ENCODE data around the gene GLRA1. TPM values are rescaled to one million over a fixed set of nuclear protein-coding genes. Genes with fewer than 3 reads are reported as not detected.

Gene GLRA1
- total and polyA plus RNA-seq, 2 donors from 2014 or later, result not detected

DNA sequence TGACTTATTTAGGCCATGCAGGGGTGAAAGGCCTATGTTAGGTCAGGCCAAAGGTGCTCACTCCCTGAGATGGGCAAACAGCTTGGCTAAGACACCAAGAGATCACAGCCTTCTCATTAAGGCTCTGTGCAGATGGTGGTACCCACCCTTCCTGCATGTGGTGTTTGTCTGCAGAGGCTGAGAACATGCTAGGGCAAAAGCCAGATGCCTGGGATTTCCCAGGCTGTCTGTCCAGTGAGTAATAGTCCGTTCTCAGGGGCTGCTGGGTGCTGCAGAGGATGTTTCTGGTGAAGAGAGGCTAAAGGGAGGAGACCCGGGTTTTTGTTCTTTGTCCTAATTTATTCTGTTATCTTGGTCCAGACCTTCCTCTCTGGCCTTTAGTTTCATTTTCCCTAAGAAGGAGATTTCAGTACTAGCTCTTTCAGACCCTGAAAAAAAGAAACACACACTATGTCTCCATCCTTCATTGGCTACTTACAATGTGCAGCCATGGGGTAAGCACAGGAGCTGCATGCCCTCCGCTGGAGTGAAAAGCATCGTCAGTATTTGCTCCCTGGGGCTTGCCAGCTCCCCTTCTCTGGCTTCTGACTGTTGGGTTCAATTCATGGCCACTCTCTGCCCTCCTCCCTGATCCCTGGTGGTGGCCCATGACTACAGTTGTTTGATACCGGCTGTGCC is 23.4 kb upstream of the GLRA1 start:
- no peak overlapping the region for H3K9ac ChIP-seq (ENCODE audit: low read length in 3 of 3)
- H3K4me3 ChIP-seq (ENCODE audit: low read length in 3 of 3), result no peak overlapping the region
- H3K4me1 ChIP-seq (ENCODE audit: control insufficient read depth in 2 of 3, insufficient read depth in 2 of 3, low read depth in 1 of 3, low read length in 3 of 3), result no peaks in the 10 kb centered on the region
- intact Hi-C loops (cut with DNase I), result no loop called here
- H3K36me3 ChIP-seq (ENCODE audit: control insufficient read depth in 2 of 3, insufficient read depth in 3 of 3, low read length in 3 of 3), result no peaks in the 10 kb centered on the region
- no peak for FAIRE-seq
- DNase-seq, result peak in 1 of 5 donors; percentile 3
- no peaks in the 10 kb centered on the region for H3K9me3 ChIP-seq (ENCODE audit: control insufficient read depth in 2 of 3, insufficient read depth in 1 of 3, low read length in 3 of 3)
- TF ChIP-seq, protein P1, sequence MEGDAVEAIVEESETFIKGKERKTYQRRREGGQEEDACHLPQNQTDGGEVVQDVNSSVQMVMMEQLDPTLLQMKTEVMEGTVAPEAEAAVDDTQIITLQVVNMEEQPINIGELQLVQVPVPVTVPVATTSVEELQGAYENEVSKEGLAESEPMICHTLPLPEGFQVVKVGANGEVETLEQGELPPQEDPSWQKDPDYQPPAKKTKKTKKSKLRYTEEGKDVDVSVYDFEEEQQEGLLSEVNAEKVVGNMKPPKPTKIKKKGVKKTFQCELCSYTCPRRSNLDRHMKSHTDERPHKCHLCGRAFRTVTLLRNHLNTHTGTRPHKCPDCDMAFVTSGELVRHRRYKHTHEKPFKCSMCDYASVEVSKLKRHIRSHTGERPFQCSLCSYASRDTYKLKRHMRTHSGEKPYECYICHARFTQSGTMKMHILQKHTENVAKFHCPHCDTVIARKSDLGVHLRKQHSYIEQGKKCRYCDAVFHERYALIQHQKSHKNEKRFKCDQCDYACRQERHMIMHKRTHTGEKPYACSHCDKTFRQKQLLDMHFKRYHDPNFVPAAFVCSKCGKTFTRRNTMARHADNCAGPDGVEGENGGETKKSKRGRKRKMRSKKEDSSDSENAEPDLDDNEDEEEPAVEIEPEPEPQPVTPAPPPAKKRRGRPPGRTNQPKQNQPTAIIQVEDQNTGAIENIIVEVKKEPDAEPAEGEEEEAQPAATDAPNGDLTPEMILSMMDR (IDR thresholded peaks at IDR 0.05; ENCODE audit: borderline replicate concordance, extremely low read depth, insufficient read depth), result no peak
- no peak overlapping the region for H3K27ac ChIP-seq (ENCODE audit: low read depth in 2 of 2, low read length in 2 of 2)
- no peaks in the 10 kb centered on the region for H3K27me3 ChIP-seq (ENCODE audit: control insufficient read depth, insufficient read depth, low read length)

DNA sequence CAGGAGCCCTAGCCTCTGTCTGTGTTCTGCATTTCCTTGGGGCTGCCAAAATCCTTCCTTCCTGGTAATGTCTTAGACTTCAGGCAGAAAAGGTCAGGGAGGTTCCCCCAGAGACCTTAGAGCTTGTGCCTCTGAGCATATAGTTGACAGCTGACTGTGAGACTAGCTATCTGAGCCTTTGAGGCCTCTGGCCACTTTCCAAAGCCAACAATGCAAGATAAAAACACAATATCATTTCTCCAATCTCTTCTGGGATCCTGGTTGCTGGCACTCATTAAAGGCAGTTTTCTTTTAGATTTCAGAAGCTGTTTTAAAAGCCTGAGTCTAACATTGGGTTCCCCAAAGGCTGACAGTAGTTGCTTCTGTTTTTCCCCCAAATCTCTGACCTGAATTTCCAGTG is 13.2 kb upstream of the GLRA1 start:
- H3K9ac ChIP-seq (ENCODE audit: low read length in 3 of 3), result no peak overlapping the region
- no peaks in the 10 kb centered on the region for H3K9me3 ChIP-seq (ENCODE audit: control insufficient read depth in 2 of 3, insufficient read depth in 1 of 3, low read length in 3 of 3)
- intact Hi-C loops (cut with DNase I), result no loop called here
- TF ChIP-seq, protein P1 (IDR thresholded peaks at IDR 0.05; ENCODE audit: borderline replicate concordance, extremely low read depth, insufficient read depth), result no peak
- DNase-seq, result no peak
- no peaks in the 10 kb centered on the region for H3K4me1 ChIP-seq (ENCODE audit: control insufficient read depth in 2 of 3, insufficient read depth in 2 of 3, low read depth in 1 of 3, low read length in 3 of 3)
- no peak for FAIRE-seq
- no peaks in the 10 kb centered on the region for H3K27me3 ChIP-seq (ENCODE audit: control insufficient read depth, insufficient read depth, low read length)
- H3K4me3 ChIP-seq (ENCODE audit: low read length in 3 of 3), result no peak overlapping the region
- H3K36me3 ChIP-seq (ENCODE audit: control insufficient read depth in 2 of 3, insufficient read depth in 3 of 3, low read length in 3 of 3), result no peaks in the 10 kb centered on the region
- no peak overlapping the region for H3K27ac ChIP-seq (ENCODE audit: low read depth in 2 of 2, low read length in 2 of 2)

DNA sequence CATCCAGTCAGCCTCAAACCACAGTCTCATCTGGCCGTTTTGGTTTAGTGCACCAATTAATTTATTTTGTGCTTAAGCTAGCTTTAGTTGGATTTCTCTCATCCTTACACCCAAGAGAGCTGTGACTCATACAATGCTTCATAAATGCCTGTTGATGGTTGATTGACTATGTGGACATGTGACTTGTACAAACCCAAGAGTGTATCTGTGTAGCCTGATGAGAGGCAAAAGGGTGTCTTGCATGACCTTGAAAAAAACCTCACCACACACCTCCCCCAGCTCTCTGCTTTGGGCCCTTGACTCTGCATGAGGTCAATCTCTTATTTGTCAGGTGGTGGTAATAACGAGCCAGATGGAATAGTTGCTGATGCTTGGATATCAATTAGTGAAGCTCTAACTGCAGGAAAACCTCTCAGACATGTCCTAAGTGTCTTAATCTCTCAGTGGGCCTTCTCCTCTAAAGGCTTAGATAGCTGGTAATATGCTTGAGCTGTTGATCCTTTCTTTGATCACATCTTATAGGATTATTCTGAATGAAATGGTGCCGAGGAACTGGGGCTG is 10.6 kb upstream of the GLRA1 start:
- TF ChIP-seq, protein P1 (IDR thresholded peaks at IDR 0.05; ENCODE audit: borderline replicate concordance, extremely low read depth, insufficient read depth), result no peak

More for the DNA sequence above, 10.6 kb upstream of the GLRA1 start:
- DNase-seq (no peak), FAIRE-seq (no peak)
- no peaks in the 10 kb centered on the region for H3K4me1 ChIP-seq (ENCODE audit: control insufficient read depth in 2 of 3, insufficient read depth in 2 of 3, low read depth in 1 of 3, low read length in 3 of 3)
- no peaks in the 10 kb centered on the region for H3K36me3 ChIP-seq (ENCODE audit: control insufficient read depth in 2 of 3, insufficient read depth in 3 of 3, low read length in 3 of 3)
- peaks cover 0 to 12% (median 0%) of the 10 kb centered on the region in 3 donors for H3K9me3 ChIP-seq (ENCODE audit: control insufficient read depth in 2 of 3, insufficient read depth in 1 of 3, low read length in 3 of 3)
- H3K27me3 ChIP-seq (ENCODE audit: control insufficient read depth, insufficient read depth, low read length), result no peaks in the 10 kb centered on the region
- H3K27ac ChIP-seq (ENCODE audit: low read depth in 2 of 2, low read length in 2 of 2), result no peak overlapping the region
- no peak overlapping the region for H3K4me3 ChIP-seq (ENCODE audit: low read length in 3 of 3)
- H3K9ac ChIP-seq (ENCODE audit: low read length in 3 of 3), result no peak overlapping the region
- intact Hi-C loops (cut with DNase I), result no loop called here
